Ovary (tissue), 3 donors: ENCODE data around the gene JMJD7.

Experiments
- POLR2A ChIP-seq: fragments of 450-650 bp; IDR thresholded peaks from one replicate; pipeline ENCODE4 v1.6.1; 2017; ENCODE audit warnings: antibody characterized with exemption, mild to moderate bottlenecking, moderate library complexity
- TF ChIP-seq, protein P1 (sequence below), 3 donors: fragments of 450-650 bp in 2 of 3; fragments of 200-600 bp in 1 of 3; IDR thresholded peaks; one replicate each; pipeline versions ENCODE4 v1.5.1 to v1.8.0; 2016 to 2022; ENCODE audit warnings: antibody characterized with exemption in 3 of 3, mild to moderate bottlenecking in 1 of 3
- donor health status: DM: no; HTN: no; CAD: no.

DNA sequence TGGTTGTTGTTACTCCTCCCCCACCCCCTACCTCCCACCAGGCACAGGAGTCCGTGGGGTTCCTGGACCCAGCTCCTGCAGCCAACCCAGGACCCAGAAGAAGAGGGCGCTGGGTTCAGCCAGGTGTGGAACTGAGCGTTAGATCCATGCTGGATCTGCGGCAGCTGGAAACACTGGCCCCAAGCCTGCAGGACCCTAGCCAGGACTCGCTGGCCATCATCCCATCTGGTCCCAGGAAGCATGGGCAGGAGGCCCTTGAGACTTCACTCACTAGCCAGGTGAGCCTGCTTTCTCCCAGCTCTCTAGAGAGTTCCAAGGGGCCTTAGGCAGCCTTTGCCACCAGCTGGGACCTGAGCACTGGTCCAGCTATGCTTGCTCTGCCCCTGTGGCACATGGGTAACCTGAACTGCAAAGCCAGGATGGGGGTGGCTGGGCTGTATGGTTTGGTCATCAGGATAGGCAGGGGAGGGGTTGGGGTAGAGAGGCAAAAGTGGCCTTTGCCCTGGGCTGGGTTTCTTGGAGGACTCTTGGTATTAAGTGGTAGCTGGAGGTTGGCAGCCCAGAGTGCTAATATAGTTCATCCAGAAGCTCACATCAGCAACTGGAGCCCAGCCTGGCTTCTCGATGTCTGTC lies 7.0 kb upstream of the JMJD7 start:
- TF ChIP-seq, protein P1, sequence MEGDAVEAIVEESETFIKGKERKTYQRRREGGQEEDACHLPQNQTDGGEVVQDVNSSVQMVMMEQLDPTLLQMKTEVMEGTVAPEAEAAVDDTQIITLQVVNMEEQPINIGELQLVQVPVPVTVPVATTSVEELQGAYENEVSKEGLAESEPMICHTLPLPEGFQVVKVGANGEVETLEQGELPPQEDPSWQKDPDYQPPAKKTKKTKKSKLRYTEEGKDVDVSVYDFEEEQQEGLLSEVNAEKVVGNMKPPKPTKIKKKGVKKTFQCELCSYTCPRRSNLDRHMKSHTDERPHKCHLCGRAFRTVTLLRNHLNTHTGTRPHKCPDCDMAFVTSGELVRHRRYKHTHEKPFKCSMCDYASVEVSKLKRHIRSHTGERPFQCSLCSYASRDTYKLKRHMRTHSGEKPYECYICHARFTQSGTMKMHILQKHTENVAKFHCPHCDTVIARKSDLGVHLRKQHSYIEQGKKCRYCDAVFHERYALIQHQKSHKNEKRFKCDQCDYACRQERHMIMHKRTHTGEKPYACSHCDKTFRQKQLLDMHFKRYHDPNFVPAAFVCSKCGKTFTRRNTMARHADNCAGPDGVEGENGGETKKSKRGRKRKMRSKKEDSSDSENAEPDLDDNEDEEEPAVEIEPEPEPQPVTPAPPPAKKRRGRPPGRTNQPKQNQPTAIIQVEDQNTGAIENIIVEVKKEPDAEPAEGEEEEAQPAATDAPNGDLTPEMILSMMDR (IDR thresholded peaks at IDR 0.05), result no peak
- TF ChIP-seq POLR2A, result no peak
